Measurements from ENCODE around the gene SLC25A14.
A peak's percentile ranks its signal among the peaks of the same experiment; 100 is the strongest.
"Not testable (repeated sequence)": the region's sequence is repeated elsewhere in the genome, so short reads cannot be mapped to it uniquely, and the experiment has no call there.

Gene SLC25A14

DNA sequence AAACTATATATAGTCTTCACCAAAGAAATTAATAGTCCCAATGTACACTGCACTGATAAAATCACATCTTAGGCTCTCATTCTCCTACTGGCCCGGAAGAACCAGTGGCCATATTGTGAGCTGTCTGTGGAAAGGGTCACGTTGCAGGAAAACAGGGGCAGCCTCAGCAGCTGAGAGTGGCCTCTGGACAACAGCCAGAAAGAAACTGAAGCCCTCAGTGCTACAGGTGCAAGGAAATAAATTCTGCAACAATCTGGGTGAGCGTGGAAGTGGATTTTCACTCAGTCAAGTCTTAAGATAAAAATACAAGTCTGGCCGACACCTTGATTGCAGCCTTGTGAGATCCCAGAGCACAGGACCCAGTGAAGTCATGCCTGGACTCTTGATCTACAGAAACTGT is 3.2 kb upstream of the SLC25A14 start:
- no peak for DNase-seq
- no peak for TF ChIP-seq GATA1 (IDR thresholded peaks at IDR 0.05; ENCODE audit: low read depth, low read length)
- no peak for TF ChIP-seq POLR2A (IDR thresholded peaks at IDR 0.05; ENCODE audit: low read length)

- not testable (repeated sequence) for DNase-seq
These were observed 850 bp upstream of the SLC25A14 start for GRCh38 chrX:130338869-130339268.

GRCh38 chrX:130340271-130340670 is 552 bp downstream of the SLC25A14 start:
- DNase-seq: peak; percentile 4 to 10
- TF ChIP-seq GATA1 (IDR thresholded peaks at IDR 0.05; ENCODE audit: low read depth, low read length) (no peak), POLR2A (IDR thresholded peaks at IDR 0.05; ENCODE audit: low read length) (no peak)

- DNase-seq: no peak
- TF ChIP-seq GATA1 (IDR thresholded peaks at IDR 0.05; ENCODE audit: low read depth, low read length) (no peak), POLR2A (IDR thresholded peaks at IDR 0.05; ENCODE audit: low read length) (no peak)
These were observed 3.7 kb downstream of the SLC25A14 start for GRCh38 chrX:130343411-130343810.

- no peak for DNase-seq
- TF ChIP-seq POLR2A (IDR thresholded peaks at IDR 0.05; ENCODE audit: low read length): no peak
- no peak for TF ChIP-seq GATA1 (IDR thresholded peaks at IDR 0.05; ENCODE audit: low read depth, low read length)
These were observed 7.6 kb downstream of the SLC25A14 start for GRCh38 chrX:130347321-130347720.

- DNase-seq: no peak
These were observed 11.8 kb downstream of the SLC25A14 start for GRCh38 chrX:130351567-130351966.

DNA sequence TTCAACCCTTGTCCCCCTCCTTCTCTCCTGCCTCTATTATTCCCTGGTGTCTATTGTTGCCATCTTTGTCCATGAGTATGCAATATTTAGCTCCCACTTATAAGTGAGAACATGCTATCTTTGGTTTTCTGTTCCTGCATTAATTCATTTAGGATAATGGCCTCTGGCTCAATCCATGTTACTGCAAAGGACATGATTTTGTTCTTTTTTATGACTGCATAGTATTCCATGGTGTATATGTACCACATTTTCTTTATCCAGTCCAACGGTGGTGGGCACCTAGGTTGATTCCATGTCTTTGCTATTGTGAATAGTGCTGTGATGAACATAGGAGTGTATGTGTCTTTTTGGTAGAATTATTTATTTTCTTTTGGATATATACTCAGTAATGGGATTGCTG is 12.3 kb downstream of the SLC25A14 start:
- not testable (repeated sequence) for DNase-seq

More at GRCh38 chrX:130351567-130351966, 11.8 kb downstream of the SLC25A14 start:
- no peak for TF ChIP-seq POLR2A (IDR thresholded peaks at IDR 0.05; ENCODE audit: low read length)
- no peak for TF ChIP-seq GATA1 (IDR thresholded peaks at IDR 0.05; ENCODE audit: low read depth, low read length)

DNA sequence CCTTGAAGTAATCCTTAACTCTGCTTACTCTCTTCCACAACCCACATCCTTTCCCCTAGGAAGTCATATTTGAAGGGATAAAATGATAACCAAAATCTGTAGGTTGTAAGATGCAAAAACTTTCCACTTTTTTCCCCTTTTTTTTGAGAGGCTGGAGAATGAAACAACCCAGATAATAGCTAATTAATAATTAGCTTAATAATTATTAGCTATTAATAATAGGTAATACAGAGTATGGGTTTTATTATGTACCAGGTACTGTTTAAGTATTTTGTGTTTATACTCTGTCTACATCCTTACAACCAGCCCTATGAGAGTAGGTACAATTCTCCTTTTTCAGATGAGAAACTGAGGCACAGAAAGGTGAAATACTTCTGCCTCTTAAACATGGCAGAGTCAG is 36.4 kb downstream of the SLC25A14 start:
- TF ChIP-seq POLR2A (IDR thresholded peaks at IDR 0.05; ENCODE audit: low read length) (no peak), GATA1 (IDR thresholded peaks at IDR 0.05; ENCODE audit: low read depth, low read length) (no peak)
- DNase-seq: no peak

DNA sequence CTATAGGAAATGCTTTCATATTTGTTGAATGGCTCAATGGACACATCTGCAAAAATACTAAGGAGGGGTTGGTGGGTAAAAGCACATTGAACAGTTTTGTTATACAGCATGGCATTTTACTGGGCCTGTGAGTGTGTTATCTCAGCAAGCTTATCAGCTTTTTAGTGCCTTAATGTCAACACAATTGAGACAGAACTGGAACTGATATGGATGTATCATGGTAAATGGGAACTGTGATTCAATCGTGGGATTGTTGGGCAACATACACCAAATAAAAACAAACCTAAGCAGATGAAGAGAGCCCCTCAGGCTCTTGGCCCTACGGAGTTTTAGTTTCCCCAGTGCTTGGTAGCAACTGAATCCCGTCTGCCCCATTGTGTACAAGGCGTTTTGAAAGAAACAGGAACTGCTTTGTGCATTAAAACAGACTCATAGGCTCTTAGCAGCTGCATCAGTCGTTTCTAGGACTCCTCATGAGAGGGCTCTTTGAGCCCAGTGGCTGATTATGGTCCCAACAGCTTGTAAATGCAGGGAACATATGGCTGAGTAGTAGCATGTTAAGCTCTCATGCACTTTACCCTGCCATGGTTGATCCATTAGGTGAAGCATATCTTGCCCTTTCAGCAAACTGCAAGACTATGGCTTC is 38.4 kb downstream of the SLC25A14 start:
- no peak for DNase-seq
- TF ChIP-seq GATA1 (IDR thresholded peaks at IDR 0.05; ENCODE audit: low read depth, low read length) (no peak), POLR2A (IDR thresholded peaks at IDR 0.05; ENCODE audit: low read length) (no peak)

- TF ChIP-seq POLR2A (IDR thresholded peaks at IDR 0.05; ENCODE audit: low read length) (no peak), GATA1 (IDR thresholded peaks at IDR 0.05; ENCODE audit: low read depth, low read length) (no peak)
- DNase-seq: no peak
These were observed 45.8 kb downstream of the SLC25A14 start, which contains the start of gene GPR119 for GRCh38 chrX:130385520-130385919. Gene GPR119 (minus strand): TSS chrX:130385674. CDS start chrX:130385447, 227 bp downstream.

DNA sequence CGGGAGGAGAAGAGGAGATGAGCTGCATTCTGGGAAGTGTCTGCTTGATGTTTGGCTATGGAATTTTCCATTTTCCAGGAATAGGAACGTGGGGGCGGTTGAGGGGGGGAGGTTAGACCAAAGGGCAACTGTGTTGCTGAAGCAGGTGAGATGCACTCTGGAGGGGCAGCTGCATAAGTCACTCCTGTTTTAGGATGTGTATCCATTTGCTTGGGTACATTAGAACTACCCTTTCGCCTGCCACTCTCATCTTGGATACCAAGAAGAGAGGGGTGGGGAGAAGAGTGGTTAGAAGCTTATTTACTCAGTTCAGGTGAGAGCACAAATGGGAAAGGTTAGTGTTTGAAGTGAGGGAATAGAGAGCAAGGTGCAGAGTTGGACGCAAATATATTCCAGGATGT is 46.7 kb downstream of the SLC25A14 start:
- no peak for DNase-seq
- TF ChIP-seq POLR2A (IDR thresholded peaks at IDR 0.05; ENCODE audit: low read length) (no peak), GATA1 (IDR thresholded peaks at IDR 0.05; ENCODE audit: low read depth, low read length) (no peak)

DNA sequence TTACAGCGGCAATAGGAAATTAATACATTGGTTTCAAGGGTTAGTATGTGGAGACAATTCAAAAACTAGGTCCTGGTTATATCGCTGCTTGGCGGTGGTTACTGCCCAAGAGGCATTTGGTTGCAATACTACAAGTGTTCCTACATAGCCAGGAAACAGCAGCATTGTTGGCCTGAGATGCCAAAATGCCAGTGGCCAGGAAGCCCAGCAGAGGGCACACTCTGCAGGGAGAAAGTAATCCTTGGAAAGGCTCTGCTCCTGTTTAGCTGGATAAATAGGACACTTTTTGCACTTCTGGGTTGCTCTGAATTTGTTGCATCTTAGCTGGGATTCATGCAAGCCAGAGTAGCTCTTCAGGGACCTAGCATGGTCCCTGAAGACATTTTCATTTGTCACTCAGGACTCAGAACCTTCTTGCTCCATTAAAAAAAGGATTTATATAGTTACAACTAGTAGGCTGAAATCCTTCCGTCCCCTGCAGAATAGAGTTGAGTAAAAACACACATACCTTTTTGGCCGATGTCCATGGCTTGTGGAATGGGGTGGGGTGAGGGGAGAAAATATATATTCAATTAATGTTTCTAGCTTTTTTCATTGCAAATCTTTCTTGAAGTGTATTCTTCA is 53.8 kb downstream of the SLC25A14 start:
- peak; percentile 5 to 14 for DNase-seq
- TF ChIP-seq GATA1 (IDR thresholded peaks at IDR 0.05; ENCODE audit: low read depth, low read length) (no peak), POLR2A (IDR thresholded peaks at IDR 0.05; ENCODE audit: low read length) (no peak)

DNA sequence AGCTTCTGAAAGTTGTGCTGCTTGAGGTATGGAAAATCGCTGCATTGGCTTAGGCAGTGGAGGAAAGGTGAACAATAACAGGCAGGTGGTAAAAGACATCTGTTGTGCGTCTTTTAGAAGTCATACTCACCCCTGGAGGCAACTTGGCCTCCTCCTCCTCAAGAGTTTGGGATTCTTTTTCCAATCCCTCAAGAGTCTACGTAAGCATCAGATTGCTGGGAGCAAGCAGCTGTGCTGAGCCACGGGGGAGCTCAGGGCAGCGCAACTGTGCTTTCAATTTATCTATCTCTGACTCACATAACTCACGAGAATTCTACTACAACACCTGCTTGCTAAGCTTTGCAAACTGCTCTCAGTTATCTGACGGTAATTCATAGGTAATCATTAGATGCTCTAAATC is 55.6 kb downstream of the SLC25A14 start:
- DNase-seq: no peak
- TF ChIP-seq GATA1 (IDR thresholded peaks at IDR 0.05; ENCODE audit: low read depth, low read length) (no peak), POLR2A (IDR thresholded peaks at IDR 0.05; ENCODE audit: low read length) (no peak)

GRCh38 chrX:130401415-130402207 is 61.9 kb downstream of the SLC25A14 start, which contains the start of gene RBMX2:
Gene RBMX2 (plus strand): TSS chrX:130401987. CDS start chrX:130402033, 46 bp downstream.
- DNase-seq: peak; percentile 80 to 86
- peak; percentile 78 for TF ChIP-seq POLR2A (IDR thresholded peaks at IDR 0.05; ENCODE audit: low read length)
- no peak for TF ChIP-seq GATA1 (IDR thresholded peaks at IDR 0.05; ENCODE audit: low read depth, low read length)

Data from erythroblast (primary cell).